ENCODE results near the gene ERC2. TPM values are rescaled to one million over a fixed set of nuclear protein-coding genes. Genes with fewer than 3 reads are reported as not detected.

Gene ERC2
- total RNA-seq, 1 donor from 2014 or later, result 0.11 TPM

GRCh38 chr3:55615039-55615693 is 853.1 kb downstream of the ERC2 start:
- Histone ChIP-seq H3K27ac (no peak overlapping the region), H3K4me3 (no peak overlapping the region), H3K36me3 (no peaks in the 10 kb centered on the region), H3K4me1 (no peaks in the 10 kb centered on the region), H3K9me3 (no peaks in the 10 kb centered on the region), H3K27me3 (no peaks in the 10 kb centered on the region)
- intact Hi-C loops (cut with DNase I), result no loop called here
- DNase-seq (ENCODE audit: low spot score in 2 of 2), result no peak
- TF ChIP-seq CTCF (IDR thresholded peaks at IDR 0.05), result no peak

- Histone ChIP-seq H3K4me3 (no peak overlapping the region), H3K4me1 (no peaks in the 10 kb centered on the region), H3K9me3 (no peaks in the 10 kb centered on the region), H3K27me3 (no peaks in the 10 kb centered on the region), H3K27ac (no peak overlapping the region), H3K36me3 (no peaks in the 10 kb centered on the region)
- intact Hi-C loops (cut with DNase I), result no loop called here
- DNase-seq (ENCODE audit: low spot score in 2 of 2), result no peak
- no peak for TF ChIP-seq CTCF (IDR thresholded peaks at IDR 0.05)
These were observed 857.1 kb downstream of the ERC2 start for GRCh38 chr3:55611121-55611520.

- H3K9me3 ChIP-seq, result no peaks in the 10 kb centered on the region
- H3K36me3 ChIP-seq, result no peaks in the 10 kb centered on the region
- no peak for DNase-seq (ENCODE audit: low spot score in 2 of 2)
- no peak for TF ChIP-seq CTCF (IDR thresholded peaks at IDR 0.05)
- no peaks in the 10 kb centered on the region for H3K4me1 ChIP-seq
- intact Hi-C loops (cut with DNase I), result no loop called here
- no peaks in the 10 kb centered on the region for H3K27me3 ChIP-seq
- H3K27ac ChIP-seq, result no peak overlapping the region
- H3K4me3 ChIP-seq, result no peak overlapping the region
These were observed 858.9 kb downstream of the ERC2 start for GRCh38 chr3:55609230-55609827.

DNA sequence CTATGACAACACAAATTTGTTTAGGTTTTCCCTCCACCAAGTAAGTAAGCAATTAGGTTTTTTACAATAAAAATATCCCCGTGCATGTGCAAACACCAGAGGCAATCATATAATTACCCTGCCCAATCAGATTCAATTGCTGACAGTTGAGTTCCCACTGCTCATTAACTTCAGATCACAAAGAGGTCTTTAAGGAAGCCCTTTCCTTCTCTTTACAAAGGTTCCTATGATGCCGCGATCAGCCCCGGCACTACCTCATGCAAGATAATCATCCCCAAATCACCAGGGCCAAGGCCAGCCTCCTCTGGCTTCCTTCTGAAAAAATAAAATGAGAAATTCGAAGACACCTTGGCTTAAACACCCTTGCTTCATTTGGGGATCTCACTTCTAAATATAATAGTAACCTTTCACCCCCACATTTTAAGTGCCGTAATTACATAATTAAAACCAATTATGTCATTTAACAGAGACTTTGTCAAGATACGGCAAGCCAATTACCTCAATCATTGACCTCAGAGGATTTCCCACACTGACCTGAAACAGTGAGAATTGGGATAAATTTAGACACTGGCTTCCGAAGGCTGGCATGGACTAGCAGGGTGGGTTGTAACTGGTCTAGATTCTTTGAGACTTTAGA is 859.8 kb downstream of the ERC2 start:
- intact Hi-C loops (cut with DNase I), result no loop called here
- Histone ChIP-seq H3K4me3 (no peak overlapping the region), H3K9me3 (no peaks in the 10 kb centered on the region), H3K4me1 (no peaks in the 10 kb centered on the region), H3K27me3 (no peaks in the 10 kb centered on the region), H3K27ac (no peak overlapping the region), H3K36me3 (no peaks in the 10 kb centered on the region)
- DNase-seq (ENCODE audit: low spot score in 2 of 2), result no peak
- TF ChIP-seq CTCF (IDR thresholded peaks at IDR 0.05), result no peak

- no peak overlapping the region for H3K27ac ChIP-seq
- H3K27me3 ChIP-seq, result no peaks in the 10 kb centered on the region
- TF ChIP-seq CTCF (IDR thresholded peaks at IDR 0.05), result no peak
- DNase-seq (ENCODE audit: low spot score in 2 of 2), result no peak
- H3K4me3 ChIP-seq, result no peak overlapping the region
- intact Hi-C loops (cut with DNase I), result no loop called here
- H3K36me3 ChIP-seq, result no peaks in the 10 kb centered on the region
- no peaks in the 10 kb centered on the region for H3K4me1 ChIP-seq
- H3K9me3 ChIP-seq, result no peaks in the 10 kb centered on the region
These were observed 860.4 kb downstream of the ERC2 start for GRCh38 chr3:55607844-55608243.
